AG09309 (cell line): ENCODE data around the gene GPR32.
"Not testable (repeated sequence)": the region's sequence is repeated elsewhere in the genome, so short reads cannot be mapped to it uniquely, and the experiment has no call there.

Experiments used
- DNase-seq: peaks from one replicate; pipeline ENCODE4 v3.0.0-alpha.2; 2010; ENCODE audit warnings: low read depth
- H3K4me3 ChIP-seq: 2 replicates; pipeline ENCODE4 v1.5.1; 2011; ENCODE audit warnings: mild to moderate bottlenecking, low read depth, low read length, moderate library complexity; ENCODE audit not compliant: control insufficient read depth
- CTCF ChIP-seq: IDR thresholded peaks from 2 replicates; pipeline ENCODE4 v1.5.1; 2011; ENCODE audit warnings: mild to moderate bottlenecking, low read depth, low read length, inconsistent platforms; ENCODE audit not compliant: insufficient read depth, control insufficient read depth; ENCODE audit errors: missing control alignments

GPR32 gene

GRCh38 chr19:50778906-50779430 lies 8.7 kb downstream of the GPR32 start:
- no peak for TF ChIP-seq CTCF
- no peak overlapping the region for H3K4me3 ChIP-seq
- DNase-seq, result no peak

- no peak for DNase-seq
- H3K4me3 ChIP-seq, result no peak overlapping the region
- no peak for TF ChIP-seq CTCF
Observed at GRCh38 chr19:50779504-50780457, 9.5 kb downstream of the GPR32 start.

DNA sequence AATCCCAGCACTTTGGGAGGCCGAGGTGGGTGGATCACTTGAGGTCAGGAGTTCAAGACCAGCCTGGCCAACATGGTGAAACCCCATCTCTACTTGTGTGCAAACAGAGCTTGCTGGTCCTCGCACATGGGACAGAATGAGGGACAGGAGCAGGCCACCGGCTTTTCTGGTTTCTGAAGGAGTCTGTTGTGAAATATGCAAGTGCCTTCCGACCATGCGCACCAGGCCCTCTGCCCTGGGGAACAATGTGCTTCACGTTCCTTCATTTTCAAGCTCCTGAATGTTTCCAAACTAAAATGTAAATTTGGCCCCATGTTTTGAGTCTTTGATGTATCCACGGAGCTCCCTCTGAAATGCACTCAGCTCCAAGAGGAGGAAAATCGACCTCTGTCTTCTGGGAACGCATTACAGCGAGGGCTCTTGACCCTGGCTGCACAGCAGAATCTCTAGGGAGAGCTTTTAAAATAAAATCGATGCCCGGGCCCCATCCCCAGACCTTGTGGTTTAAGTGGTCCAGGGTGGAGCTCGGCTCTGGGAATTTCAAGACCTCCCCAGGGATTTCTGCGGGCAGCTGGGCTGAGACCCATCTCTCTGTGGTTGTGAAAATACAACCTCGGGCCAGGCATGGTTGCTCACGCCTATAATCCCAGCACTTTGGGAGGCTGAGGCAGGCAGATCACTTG lies 10.6 kb downstream of the GPR32 start:
- no peak for TF ChIP-seq CTCF
- no peak overlapping the region for H3K4me3 ChIP-seq
- no peak for DNase-seq

- not testable (repeated sequence) for DNase-seq, H3K4me3 ChIP-seq
Observed at GRCh38 chr19:50783848-50784152, 13.5 kb downstream of the GPR32 start.

DNA sequence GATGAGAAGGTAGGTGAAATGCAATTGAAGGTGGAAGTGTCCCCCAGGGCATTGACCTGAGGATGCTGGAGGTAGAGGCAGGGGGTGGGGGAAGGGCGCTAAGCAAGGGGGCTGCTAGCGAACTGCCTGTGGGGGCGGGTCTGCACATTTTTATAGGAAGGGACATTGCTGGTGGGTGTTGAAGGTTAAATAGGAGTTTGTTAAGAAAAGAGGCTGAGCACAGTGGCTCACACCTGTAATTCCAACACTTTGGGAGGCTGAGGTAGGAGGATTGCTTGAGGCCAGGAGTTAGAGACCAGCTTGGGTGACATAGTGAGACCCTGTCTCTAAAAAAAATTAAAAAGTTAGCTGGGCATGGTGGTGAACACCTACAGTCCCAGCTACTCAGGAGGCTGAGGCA lies 14.4 kb downstream of the GPR32 start:
- DNase-seq, result no peak
- H3K4me3 ChIP-seq, result no peak overlapping the region
- no peak for TF ChIP-seq CTCF

DNA sequence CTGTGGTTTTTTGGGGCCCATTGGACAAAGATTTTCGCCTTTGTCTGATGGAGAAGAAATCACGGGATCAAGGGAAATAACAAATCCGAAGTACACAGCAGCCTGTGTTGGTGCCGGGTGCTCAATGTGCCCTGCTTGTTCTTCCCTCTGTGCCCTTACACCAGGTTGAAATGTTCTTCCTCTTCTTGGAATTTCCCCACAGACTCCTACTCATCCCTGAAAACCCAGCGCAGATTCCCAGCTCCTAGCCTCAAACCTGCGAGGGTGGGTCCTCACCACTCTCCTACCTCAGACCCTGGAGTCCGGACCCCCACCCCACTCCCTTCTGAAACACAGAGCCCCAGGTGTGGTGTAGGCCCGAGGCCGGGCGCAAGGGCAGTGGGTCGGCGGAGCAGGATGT lies 15.1 kb downstream of the GPR32 start:
- DNase-seq, result no peak
- TF ChIP-seq CTCF, result no peak
- H3K4me3 ChIP-seq, result no peak overlapping the region

- no peak for DNase-seq
- H3K4me3 ChIP-seq, result no peak within 1 kb of the TSS
- no peak for TF ChIP-seq CTCF
Observed at GRCh38 chr19:50790396-50790795, 20.1 kb downstream of the GPR32 start, which contains the start of gene ACP4. ACP4 (plus strand) TSS chr19:50790415; CDS start chr19:50790415, 0 bp downstream.
